Measurements from ENCODE around the gene FGFR3.

The FGFR3 gene

DNA sequence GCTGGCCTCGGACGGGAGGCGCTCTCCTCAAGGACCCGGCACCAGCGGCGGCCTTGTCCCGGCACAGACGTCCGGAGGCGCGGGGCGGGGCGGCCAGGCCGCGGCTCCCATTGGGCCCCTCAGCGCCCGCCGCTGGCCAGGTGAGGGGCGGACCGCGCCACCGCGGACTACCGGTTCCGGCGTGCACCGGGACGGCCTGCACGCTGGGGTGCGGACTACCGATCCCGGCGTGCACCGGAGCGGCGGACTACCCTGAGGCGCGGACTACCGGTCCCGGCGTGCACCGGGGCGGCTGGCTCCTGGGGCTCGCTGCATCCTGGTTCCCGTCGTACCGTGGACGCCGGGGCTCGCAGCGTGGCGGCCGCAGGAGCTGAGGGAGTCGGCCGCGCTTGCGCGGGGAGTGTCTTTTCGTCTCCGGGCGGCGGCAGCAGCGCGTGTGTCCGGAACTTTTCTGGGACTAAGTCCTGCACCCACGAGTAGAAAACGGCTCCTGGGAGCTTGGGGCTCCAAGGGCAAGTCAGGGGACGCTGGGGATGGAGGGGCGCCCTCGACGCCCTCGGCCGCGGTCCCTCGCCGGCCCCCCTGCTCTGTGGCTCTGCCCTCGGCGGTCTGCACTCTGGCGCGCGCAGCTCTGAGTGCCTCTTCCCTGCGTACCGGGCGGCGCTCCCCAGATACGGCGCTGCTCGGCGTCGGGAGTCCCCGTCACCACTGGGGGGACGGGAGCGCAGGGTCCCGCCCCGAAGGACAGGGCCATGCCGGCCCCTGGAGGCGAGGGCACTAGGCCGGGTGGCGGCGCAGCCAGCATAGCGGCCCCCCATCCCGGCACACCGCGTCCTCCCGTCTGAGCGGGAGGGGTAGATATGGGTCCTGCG lies 63.2 kb downstream of the FGFR3 start, which contains the start of gene LETM1:
Gene LETM1 (minus strand): TSS at position 86 of the 872 bp plus-strand sequence. CDS start 206 bp downstream, outside the sequence.
- Mint-ChIP-seq H3K4me1 (peaks cover 51% of the 10 kb centered on the region), H3K27ac (peak within 1 kb of the TSS; percentile 52 to 91), H3K9me3 (no peaks in the 10 kb centered on the region), H3K27me3 (no peaks in the 10 kb centered on the region), H3K4me3 (peak within 1 kb of the TSS; percentile 84 to 90)
- DNase-seq (peak; percentile 88 to 92), ATAC-seq (peak; percentile 97)

DNA sequence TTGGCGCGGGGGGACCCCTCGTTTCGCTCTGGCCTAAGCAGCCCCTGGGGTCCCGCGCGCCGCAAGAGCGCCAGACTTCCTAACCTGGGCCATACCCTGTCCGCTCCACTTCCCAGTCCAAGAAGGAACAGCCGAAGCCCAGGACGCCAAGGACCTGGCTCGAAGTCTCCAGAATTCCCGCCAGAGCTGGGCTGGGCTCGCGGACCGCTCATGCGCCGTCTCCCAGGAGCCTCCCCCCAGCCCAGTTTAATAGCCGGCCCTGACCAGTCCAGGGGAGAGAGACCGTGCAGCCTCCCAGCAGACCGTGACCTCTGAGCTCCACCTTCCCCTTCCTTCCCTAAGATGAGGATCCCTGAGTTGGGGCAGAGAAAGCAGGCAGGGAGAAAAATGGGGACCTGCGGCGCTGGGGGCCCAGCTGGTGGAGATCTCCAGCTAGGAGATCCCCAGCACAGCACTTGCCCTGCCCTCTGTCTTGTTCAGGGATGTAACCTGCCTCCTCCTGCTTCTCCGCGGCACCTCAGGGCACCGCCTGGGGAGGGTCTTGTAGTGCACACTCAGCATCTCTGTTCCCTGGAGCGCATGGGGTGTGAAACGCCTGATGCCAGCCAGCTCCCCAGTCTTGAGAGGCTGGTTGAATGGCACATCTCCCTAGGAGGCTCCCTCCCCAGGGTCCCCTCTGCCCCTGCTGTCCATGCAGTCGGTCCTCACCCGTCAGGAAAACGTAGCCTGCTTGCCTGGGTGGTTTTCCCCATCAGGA lies 64.0 kb downstream of the FGFR3 start:
- Mint-ChIP-seq H3K4me3 (peak overlapping the region; percentile 84 to 90), H3K27ac (peak overlapping the region; percentile 46 to 89), H3K4me1 (peaks cover 51% of the 10 kb centered on the region), H3K9me3 (no peaks in the 10 kb centered on the region), H3K27me3 (no peaks in the 10 kb centered on the region)
- ATAC-seq (no peak), DNase-seq (no peak)

DNA sequence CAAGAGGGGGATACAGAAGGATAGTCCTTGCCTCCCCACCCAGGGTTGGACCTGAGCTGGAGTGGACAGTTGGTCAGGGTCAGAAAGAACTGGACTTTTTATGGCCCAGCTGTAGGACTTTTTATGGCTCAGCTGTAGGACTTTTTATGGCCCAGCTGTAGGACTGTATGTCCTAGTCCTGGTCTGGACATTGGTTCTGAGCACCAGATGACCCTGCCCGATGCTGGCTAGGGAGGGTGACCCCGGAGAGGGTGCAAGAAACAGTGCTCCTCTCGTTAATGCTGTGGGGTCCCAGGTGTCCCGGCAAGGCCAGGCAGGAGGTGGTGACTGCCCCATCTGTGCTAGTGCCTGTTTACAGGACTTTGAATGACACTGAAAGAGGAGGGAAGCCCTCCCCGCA lies 64.8 kb downstream of the FGFR3 start:
- no peak for DNase-seq
- Mint-ChIP-seq H3K4me3 (no peak overlapping the region), H3K9me3 (no peaks in the 10 kb centered on the region), H3K4me1 (peaks cover 51% of the 10 kb centered on the region), H3K27ac (peak overlapping the region in 1 of 2 donors; percentile 59), H3K27me3 (no peaks in the 10 kb centered on the region)
- ATAC-seq, result no peak

All from stimulated activated naive CD8-positive, alpha-beta T cell treated with anti-CD3 and anti-CD28 coated beads, Interleukin-15, amount 100 ng/mL, for 72 hours (primary cell).